T1000 (cell line): ENCODE measurements around the gene RAD51B.

Source experiments
- DNase-seq: peaks from one replicate; lab custom pipeline; 2025; ENCODE audit warnings: mixed read lengths; lab: John Stamatoyannopoulos, UW

RAD51B gene

GRCh38 chr14:68634874-68635595, 815.5 kb downstream of the RAD51B start:
- no peak for DNase-seq

GRCh38 chr14:68636597-68636996, 817.0 kb downstream of the RAD51B start:
- DNase-seq: no peak

- no peak for DNase-seq
Measured at GRCh38 chr14:68637106-68638021, 817.8 kb downstream of the RAD51B start.

GRCh38 chr14:68638141-68638999, 818.8 kb downstream of the RAD51B start:
- DNase-seq: no peak

- DNase-seq: no peak
Measured at GRCh38 chr14:68639000-68639757, 819.6 kb downstream of the RAD51B start.

GRCh38 chr14:68639758-68640574, 820.4 kb downstream of the RAD51B start:
- DNase-seq: no peak

GRCh38 chr14:68643673-68644072, 824.1 kb downstream of the RAD51B start:
- DNase-seq: no peak

- DNase-seq: no peak
Measured at GRCh38 chr14:68644101-68644500, 824.5 kb downstream of the RAD51B start.

- no peak for DNase-seq
Measured at GRCh38 chr14:68645371-68645770, 825.8 kb downstream of the RAD51B start.

- DNase-seq: no peak
Measured at GRCh38 chr14:68649476-68650189, 830.1 kb downstream of the RAD51B start.

- DNase-seq: no peak
Measured at GRCh38 chr14:68650404-68650994, 830.9 kb downstream of the RAD51B start.

- no peak for DNase-seq
Measured at GRCh38 chr14:68651075-68651474, 831.5 kb downstream of the RAD51B start.

GRCh38 chr14:68651652-68652432, 832.3 kb downstream of the RAD51B start:
- no peak for DNase-seq

- DNase-seq: no peak
Measured at GRCh38 chr14:68652433-68652690, 832.8 kb downstream of the RAD51B start.

- DNase-seq: no peak
Measured at GRCh38 chr14:68653108-68653507, 833.5 kb downstream of the RAD51B start.

GRCh38 chr14:68653804-68654203, 834.2 kb downstream of the RAD51B start:
- DNase-seq: no peak

- no peak for DNase-seq
Measured at GRCh38 chr14:68654471-68654941, 834.9 kb downstream of the RAD51B start.

- DNase-seq: no peak
Measured at GRCh38 chr14:68655021-68655831, 835.6 kb downstream of the RAD51B start.
